ENCODE measurements around the gene SPRR4.
"Not testable (repeated sequence)": the region's sequence is repeated elsewhere in the genome, so short reads cannot be mapped to it uniquely, and the experiment has no call there.

Gene SPRR4

DNA sequence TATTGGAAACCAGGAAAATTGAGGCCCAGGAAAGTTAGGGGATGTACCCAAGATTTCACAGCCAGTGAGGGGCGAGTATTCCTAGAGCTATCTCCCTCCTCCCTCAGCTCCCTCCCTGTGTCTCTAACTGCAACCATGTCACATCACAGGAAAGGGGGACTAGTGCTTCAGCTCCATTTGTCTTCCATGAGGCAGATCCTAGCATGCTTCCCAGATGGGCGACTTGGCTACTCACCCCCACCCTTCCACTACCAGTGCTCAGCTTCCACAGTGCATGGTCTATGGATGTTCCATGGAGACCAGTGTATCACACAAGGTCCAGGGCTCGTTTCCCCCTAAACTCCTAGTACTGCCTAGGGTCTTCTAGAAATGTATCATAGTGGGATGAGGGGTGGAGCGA lies 4.6 kb upstream of the SPRR4 start:
- no peak for DNase-seq (ENCODE audit: low read depth in 2 of 2)

DNA sequence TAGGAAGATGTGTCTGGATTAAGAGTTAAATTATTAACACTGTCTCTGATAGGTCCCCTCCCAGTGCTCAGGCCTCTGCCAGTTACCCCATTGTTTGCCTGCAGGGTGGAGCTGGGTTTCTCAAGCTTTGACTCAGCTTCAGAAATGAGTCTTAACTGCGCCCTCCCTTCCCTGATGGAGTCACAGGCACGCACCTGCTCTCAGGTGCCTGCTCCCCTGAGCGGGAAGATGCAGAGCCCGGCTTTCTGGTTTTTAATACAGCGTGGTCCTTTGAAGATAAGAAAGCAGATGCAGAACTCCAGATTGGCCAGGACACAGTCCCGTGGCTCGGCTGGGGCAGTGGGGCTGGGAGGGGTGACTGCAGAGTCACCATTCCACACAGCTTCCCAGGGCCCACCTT lies 3.2 kb upstream of the SPRR4 start:
- no peak for DNase-seq (ENCODE audit: low read depth in 2 of 2)

DNA sequence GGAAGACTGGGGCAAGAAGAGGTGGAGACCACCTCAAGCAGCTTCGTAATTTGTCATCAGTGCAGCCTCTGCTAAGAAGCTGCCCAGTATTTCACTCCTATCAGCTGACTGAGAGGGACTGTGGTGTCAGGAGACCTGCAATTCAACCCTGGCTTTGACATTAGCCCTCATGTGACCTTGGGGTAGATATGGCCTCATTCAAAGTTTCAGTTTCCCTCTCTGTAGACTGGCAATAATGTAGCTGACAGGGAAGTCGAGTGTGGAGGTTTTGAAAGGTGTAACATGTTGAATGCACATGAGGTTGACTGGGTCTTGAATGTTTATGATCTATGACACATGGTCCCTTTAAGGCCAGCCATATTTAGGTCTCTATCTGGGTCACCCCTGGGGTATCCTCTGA lies 2.2 kb upstream of the SPRR4 start:
- DNase-seq (ENCODE audit: low read depth in 2 of 2), result no peak

DNA sequence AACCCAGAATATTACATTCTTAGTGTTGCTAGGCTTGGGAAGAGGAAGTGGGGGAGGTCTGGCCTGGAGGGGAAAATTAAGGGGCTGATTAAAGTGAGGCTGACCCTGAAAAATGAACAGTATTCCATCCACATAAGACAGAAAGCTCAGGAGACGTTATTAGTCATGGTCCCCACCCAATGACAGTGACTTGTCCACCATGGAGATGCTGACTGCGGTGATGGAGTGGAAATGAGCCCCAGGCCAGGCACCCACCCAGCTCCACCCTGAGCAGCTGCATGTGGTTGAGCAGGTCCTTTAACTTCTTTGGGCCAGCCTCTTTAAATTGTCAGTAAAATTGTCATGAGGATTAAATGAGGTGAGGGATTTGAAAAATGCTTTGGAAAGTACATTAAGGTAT lies 1.4 kb upstream of the SPRR4 start:
- no peak for DNase-seq (ENCODE audit: low read depth in 2 of 2)

DNA sequence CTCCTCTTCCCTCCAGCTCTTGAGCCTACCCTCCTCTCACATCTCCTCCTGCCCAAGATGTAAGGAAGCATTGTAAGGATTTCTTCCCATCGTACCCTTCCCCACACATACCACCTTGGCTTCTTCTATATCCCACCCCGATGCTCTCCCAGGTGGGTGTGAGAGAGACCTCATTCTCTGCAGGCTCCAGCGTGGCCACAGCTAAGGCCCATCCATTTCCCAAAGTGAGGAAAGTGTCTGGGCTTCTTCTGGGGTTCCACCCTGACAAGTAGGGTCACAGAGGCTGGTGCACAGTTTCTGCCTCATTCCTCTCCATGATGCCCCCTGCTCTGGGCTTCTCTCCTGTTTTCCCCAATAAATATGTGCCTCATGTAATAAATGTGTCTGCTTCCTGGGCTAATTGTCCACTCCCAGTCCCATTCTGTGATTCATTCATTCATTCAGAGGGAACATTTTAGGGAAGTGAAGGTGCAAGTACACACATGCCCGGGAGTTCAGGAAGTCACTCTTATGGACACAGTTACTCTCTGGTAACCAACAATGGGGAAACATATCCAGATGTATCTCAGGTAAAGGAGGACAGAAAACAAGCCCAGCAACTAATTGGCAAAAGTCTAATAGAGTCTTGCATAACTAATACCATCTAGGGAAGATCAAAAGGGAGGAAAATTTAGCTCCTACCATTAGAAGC lies 1.9 kb downstream of the SPRR4 start:
- no peak for DNase-seq (ENCODE audit: low read depth in 2 of 2)

DNA sequence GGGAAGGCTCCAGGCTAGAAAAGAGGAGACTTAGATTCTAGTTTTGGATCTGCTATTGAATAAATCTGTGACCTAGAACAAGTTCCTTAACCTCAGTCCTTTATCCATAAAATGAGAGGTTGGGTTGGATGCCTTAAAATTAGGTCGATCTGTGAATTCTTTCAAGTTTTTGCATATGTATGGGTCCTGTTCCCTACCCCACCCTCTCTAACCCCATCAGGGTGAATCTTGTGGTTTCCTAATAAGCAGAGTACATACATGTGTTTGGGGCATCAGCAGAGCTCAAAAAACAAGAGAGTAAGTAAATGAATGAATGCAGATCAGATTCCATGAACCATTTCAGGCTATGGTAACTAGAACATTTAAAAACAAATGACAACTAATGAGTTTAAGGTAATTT lies 6.2 kb downstream of the SPRR4 start:
- DNase-seq (ENCODE audit: low read depth in 2 of 2), result no peak

DNA sequence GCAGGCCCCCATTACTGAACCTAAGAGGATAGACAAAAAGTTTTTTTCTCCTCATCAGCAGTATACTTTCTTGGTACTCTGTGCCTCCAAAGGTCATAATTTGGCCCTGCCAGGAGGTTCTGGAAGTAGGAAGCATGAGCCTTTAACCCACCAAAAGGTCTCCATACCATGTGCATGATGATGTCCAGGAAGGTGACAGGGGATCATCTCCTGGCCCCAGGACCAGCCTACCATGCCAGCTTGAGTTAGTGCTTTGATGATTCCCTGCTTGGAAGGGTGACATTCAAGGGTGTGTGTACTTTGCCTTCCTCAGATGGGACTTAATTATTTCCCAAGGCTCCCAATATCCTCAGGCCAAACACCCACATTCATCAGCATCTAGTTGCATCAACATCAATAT lies 7.2 kb downstream of the SPRR4 start:
- DNase-seq (ENCODE audit: low read depth in 2 of 2), result no peak

DNA sequence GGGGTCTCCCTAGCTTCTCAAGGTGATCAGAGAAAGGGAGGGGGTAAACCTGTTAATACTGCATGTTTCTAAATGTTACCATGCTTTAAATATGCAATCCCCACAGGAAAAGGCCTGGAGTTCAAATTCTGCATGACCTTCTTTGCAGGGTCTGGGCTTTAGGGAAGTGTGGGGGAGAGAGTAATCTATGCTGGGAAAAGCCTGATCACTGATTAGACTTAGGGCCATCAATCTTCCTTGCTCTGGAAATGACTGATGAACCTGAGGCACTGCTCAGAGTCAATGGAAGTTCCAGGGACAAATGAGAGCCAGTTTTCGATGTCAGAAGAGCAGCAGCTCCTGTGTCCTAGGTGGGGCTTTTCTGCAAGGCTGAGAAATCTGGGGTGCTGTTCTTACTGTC lies 10.2 kb downstream of the SPRR4 start:
- no peak for DNase-seq (ENCODE audit: low read depth in 2 of 2)

DNA sequence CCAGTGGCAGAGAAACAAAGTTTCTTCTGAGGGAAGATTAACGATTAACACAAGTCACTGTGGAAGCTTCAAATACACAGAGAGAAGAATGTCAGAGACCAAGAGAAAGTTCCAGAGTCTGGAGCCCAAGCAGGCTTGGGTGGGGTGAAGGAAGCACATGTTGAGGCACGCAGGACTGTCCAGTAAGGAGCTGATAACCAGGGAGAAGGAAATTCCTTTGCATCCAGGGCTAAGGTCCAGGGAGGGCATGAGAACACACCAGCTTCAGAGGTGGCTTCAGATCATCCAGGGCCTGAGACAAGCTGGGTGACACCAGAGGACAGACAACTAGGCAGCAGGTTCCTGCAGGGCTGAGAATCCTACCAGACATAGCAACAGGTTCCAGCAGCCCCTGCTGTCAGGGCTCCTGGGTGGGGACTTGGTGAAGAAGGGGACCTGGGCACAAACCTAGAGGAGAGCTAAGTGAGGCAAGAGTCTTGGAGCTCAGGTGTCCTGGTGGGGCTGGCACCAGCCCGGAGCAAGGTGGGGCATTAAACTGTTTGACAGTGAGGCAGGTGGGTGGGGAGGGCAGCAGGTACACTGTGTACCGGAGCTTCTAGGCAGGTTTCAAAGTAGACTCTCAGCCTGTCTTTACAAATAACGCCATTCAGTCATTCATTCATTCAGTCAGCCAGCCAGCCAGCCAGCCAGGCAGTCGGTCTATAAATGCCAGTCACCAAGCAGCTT lies 10.9 kb downstream of the SPRR4 start:
- no peak for DNase-seq (ENCODE audit: low read depth in 2 of 2)

DNA sequence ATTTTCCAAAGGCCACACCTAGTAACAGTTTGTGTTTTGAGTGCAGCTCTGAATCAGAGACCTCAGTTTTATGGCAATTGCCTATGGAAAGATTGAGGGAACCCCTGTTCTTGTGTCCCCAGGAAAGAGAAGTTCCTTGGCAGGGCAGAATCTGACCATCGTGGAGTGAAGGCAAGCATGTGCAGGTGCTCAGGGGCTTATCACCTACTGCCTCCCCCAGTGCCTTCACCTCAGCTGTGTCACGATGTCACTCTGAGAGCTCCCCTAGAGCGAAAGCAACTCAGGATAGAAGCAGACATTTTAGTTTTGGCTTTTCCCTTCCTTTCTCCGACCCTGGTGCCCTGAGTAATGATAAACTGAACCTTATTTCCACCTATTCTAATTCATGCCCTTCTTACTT lies 11.6 kb downstream of the SPRR4 start:
- DNase-seq (ENCODE audit: low read depth in 2 of 2), result no peak

DNA sequence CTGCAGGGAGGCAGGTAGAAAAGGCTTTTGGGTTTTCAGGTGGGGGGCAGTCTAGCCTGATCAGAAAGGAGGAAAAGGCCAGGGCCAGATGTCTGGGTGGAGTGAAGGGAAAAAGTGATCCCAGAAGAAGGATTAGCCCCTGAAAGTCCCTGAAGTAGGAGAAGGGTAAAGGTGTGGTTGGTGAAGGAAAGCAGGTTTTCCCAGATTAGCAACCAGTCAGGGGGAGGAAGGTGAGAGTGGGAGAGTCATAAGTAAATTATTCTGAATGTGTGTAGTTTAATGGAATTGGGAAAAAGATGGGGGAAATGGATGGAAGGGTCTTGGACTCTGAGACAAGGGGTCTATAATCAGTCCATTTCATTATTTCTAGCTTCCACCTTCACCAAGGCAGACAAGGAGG lies 12.8 kb downstream of the SPRR4 start:
- DNase-seq (ENCODE audit: low read depth in 2 of 2), result no peak

DNA sequence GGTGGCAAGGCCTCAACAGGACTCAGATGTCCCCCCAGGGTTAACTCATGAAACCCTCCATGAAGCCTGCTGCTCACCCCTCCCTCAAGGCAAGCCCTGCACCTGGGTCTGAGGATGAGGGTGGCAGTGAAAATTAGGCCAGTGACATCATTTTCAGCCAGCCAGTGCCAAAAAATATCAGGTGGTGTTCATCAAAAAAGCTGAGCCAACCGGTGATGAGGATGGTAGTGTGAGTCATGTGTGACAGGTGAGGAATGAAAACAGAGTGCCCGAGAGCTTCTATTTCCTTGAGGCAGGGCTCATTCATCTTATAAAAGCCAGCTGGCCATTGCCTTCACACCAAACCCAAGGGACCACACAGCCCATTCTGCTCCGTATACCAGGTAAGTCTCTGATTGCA lies 13.3 kb downstream of the SPRR4 start, which contains the start of gene SPRR1A:
TSS of gene SPRR1A (plus strand) at position 339 of the 400 bp plus-strand sequence. CDS start 1,150 bp downstream, outside the sequence.
- no peak for DNase-seq (ENCODE audit: low read depth in 2 of 2)

DNA sequence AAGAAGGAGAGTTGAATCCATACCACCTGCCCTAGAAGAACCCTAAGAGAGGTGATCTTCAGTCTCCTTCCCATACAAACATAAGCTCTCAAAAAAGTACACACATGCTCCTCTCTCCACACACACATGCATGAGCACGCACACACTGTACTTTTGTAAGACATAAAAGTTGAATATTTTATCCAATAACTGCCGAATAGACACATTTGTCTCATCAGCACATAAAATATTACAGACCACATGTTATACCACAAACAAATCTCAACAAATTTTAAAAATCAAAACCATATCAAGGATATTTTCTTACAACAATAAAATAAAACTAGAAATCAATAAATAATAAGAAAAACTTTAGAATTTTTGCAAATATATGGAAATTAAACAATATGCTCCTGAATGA lies 16.1 kb downstream of the SPRR4 start:
- no peak for DNase-seq (ENCODE audit: low read depth in 2 of 2)

DNA sequence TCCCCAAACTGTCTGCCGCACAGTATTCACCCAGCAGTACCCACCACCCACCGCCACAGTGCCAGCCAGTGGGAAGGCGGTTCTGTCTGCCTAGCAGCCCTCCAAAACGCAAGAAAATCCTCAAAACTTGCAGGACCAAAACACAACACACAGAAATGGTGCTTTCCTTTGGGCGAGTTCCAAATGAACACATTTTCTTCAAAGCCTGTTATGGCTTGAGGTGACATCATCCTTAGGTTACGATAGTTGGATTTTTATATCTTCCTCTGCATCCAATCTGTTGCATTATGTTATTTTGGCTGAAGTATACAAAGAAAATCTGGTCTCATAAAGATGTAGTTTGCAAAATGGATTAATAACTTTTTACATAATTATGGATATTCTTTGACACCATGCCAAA lies 22.7 kb downstream of the SPRR4 start:
- no peak for DNase-seq (ENCODE audit: low read depth in 2 of 2)

DNA sequence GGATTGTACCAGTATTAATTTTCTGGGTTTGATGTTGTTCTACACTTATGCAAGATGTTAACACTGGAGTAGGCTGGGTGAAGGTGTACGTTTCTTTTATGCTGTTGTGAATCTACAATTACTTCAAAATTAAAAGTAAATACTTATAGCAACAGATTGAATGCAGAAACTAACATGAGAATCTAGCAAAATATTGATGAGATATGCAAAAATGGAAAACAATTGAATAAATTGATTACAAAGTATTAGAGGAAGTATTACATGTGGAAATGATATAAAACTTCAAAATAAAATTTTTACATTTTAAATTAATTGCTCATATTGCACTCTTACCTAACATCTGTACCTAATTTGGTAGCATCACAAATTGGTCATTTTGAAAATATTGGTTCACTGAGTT lies 25.4 kb downstream of the SPRR4 start:
- no peak for DNase-seq (ENCODE audit: low read depth in 2 of 2)

DNA sequence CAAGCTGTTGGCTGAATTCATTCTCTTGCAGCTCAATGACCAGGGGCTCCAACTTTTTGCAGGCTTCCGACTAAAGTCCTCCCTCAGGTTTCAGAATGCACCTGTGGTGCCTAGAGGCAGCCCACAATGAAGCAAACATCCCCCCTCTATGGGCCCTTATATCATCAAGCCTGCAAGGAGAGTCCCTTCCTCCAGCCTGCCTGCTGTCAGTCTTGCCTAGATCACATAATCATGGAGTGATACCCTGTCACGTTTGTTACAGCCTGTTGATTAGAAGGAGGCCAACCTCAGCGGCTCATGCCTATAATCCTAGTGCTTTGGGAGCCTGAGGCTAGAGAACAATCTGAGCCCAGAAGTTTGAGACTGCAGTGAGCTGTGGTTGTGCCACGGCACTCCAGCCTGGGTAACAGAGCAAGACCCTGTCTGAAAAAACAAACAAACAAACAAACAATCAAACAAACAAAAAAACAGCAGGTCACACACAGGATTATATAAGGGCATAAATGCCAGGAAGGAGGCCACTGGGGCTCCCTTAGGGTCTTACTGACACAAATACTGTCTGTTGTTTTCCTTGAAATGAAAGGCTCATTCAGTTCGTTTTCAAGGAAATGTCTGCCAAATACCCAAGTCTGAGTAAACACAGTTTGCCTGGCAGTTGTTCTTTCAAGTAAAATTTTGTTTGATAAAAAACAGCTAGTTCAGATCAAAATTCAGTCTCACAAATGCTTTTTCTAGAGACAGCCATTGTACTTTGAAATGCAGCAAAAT lies 26.4 kb downstream of the SPRR4 start:
- no peak for DNase-seq (ENCODE audit: low read depth in 2 of 2)

DNA sequence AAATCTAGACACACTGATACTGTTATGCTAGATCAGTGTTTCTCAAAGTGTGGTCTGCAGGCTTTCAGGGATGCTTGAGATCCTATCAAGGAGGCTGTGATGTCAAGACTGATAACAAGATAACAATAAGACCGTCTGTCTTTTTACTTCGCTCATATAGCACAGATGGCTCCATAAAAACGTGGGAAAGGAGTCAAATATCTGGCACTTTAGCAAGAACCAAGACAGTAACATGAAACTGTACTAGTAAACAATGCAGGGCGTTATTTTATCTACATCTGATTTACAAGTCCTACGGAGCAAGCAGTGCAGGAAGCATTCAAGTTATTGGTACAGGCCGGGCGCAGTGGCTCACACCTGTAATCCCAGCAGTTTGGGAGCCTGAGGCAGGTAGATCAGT lies 27.5 kb downstream of the SPRR4 start:
- DNase-seq (ENCODE audit: low read depth in 2 of 2), result no peak

DNA sequence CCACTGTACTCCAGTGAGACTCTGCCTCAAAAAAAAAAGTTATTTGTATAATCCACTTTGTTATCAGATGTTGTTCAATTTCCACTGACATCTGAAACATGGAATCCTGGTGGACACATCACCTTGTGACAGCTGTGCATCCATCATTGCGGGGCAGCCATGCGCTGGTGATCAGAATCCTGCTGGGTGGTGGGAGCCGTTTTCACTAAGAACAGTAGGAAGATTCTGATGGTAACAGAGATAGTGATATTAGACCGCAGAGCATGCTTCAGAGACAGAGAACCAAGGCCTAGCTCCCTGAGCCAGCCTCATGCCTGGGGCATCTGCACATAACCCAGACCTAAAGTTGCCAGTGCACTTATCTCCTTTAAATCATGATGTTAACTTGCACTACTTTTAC lies 28.0 kb downstream of the SPRR4 start:
- DNase-seq (ENCODE audit: low read depth in 2 of 2), result no peak

DNA sequence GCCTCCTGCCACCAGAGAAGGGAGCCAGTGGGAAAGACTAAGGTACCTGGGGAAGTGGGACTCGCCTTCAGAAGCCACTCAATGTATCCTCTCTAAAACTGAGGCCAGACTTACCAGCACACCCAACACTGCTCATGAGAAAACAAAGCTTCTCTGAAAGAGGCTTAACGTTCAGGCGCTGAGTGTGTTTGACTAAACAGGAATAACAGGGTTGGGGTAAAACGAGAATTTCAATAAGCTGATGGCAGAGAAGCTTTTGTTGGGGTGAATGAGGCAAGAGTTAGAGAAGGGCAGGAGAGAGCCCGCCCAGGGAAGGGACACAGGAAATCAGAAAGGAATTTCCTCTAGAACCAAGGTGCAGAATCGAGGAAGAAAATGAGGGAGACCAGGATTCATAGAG lies 29.4 kb downstream of the SPRR4 start:
- DNase-seq (ENCODE audit: low read depth in 2 of 2), result no peak

DNA sequence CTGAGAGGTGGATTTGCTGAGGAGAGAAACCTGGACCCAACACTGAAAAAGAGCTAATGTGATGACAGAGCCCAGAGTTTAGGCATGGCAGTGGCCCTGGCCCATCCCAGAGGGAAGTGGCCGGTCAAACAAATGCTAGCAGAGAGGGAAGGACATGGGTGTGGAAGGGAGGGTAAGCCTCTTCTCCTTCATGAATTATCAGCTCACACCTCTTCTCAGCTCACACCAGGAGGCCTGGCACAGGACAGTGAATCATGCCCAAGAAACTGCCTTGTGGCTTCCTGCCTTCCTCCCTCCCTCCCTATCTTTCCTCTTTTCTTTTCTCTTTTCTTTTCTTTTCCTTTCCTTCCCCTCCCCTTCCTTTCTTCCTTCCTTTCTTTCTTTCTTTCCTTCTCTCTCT lies 29.8 kb downstream of the SPRR4 start:
- DNase-seq (ENCODE audit: low read depth in 2 of 2), result no peak

DNA sequence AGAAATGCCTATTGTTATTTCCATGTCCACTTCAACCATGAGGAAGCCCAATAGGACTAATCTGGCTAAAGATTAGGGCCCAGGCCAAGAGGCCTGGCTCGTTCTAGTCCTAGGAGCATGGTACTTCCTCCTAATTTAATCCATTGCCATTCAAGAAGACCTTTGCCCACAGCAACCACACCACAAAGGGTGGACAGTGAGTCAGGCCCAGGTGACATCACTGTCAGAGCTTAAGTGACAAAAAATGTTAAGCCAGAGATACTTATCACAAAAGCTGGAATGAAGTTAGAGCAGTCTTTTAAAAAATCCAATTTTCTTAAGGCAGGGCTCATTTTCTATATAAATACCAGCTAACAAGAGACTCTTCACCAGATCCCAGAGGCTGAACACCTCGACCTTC lies 30.9 kb downstream of the SPRR4 start, which contains the start of gene SPRR3:
TSS of gene SPRR3 (plus strand) at position 368 of the 400 bp plus-strand sequence. CDS start 1,272 bp downstream, outside the sequence.
- no peak for DNase-seq (ENCODE audit: low read depth in 2 of 2)

DNA sequence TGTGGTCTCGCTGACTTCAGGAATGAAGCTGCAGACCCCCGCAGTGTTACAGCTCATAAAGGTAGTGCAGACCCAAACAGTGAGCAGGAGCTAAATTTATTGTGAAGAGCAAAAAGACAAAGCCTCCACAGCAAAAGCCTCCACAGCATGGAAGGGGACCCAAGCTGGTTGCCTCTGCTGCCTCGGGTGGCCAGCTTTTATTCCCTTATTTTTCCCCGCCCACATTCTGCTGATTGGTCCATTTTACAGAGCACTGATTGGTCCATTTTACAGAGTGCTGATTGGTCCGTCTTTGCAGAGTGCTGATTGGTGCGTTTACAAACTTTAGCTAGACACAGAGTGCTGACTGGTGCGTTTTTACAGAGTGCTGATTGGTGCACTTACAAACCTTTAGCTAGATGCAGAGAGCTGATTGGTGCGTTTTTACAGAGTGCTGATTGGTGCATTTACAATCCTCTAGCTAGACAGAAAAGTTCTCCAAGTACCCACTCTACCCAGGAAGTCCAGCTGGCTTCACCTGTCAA lies 40.8 kb downstream of the SPRR4 start:
- DNase-seq (ENCODE audit: low read depth in 2 of 2), result not testable (repeated sequence)
